ENCODE results near the gene ADIPOR2. TPM values are rescaled to one million over a fixed set of nuclear protein-coding genes. Genes with fewer than 3 reads are reported as not detected.

Gene ADIPOR2
- total RNA-seq, 1 experiment from 2014 or later: 45.3 TPM

DNA sequence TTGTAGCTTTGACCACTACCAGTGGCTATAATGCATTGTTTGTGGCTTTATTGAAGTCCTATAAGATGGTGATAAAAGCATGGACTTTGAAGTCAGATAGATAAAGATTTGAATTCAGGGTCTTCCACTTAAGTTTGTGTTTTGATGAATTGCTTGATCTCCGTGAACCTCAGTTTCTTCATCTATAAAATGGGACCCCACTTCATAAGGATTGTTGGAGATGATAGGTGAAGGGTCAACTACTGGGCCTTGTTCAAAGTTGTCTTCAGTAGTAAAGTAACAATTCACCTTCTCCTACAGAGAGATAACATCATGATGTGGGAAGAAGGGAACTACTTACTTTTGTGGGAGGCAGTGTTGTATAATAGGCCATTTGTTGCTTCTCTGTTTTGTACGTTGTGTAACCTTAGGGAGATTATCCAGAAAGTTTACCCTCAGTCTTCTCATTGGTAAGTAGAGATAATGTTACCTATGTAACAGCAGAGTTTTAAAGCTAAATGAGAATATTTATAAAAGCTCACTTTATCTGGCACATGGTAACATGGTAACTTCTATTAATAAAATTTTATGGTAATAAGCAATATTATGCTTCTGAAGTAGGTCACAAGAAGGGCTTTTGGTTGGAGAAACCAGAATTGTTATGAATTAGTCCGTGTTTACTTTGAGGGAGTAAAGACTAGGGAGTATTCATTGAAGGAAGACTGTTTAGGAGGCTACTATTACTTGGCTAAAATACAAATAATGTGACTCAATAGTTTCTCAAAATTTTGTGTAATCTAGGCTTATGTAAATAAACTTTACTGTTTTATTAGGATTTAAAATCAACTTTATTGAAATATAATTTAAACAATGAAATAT lies 15.1 kb downstream of the ADIPOR2 start:
- Histone ChIP-seq H2BK12ac (ENCODE audit: insufficient read length, low read depth, low read length) (no peak overlapping the region), H4K20me1 (ENCODE audit: control insufficient read depth, insufficient read depth, insufficient read length) (no peaks in the 10 kb centered on the region), H3K9me3 (ENCODE audit: control insufficient read depth, low read depth, low read length) (no peaks in the 10 kb centered on the region), H3K4me2 (ENCODE audit: insufficient read depth, insufficient read length, low read length) (no peak overlapping the region), H3K4ac (ENCODE audit: low read depth, low read length) (no peak overlapping the region), H4K91ac (ENCODE audit: insufficient read length, low read depth, low read length) (no peak overlapping the region), H3K27me3 (ENCODE audit: insufficient read depth, low read length) (no peaks in the 10 kb centered on the region), H2AK5ac (ENCODE audit: insufficient read length, low read length) (no peak overlapping the region), H3K9ac (ENCODE audit: extremely low read depth, insufficient read length, low read length) (no peak overlapping the region), H2BK15ac (ENCODE audit: low read depth, low read length) (no peak overlapping the region), H3K23me2 (ENCODE audit: insufficient read length, low read depth, low read length, poor library complexity, severe bottlenecking) (no peaks in the 10 kb centered on the region), H3K23ac (ENCODE audit: insufficient read length, low read depth, low read length) (no peak overlapping the region), H2AFZ (ENCODE audit: low read length) (no peak overlapping the region), H3K4me1 (ENCODE audit: insufficient read depth, low read length) (no peaks in the 10 kb centered on the region), H4K8ac (replicated peaks; ENCODE audit: insufficient read length, low read depth, low read length) (no peak overlapping the region), H2BK5ac (ENCODE audit: insufficient read length, low read length) (no peak overlapping the region), H3T11ph (ENCODE audit: low read length) (no peak overlapping the region), H2BK20ac (ENCODE audit: low read depth, low read length, poor library complexity, severe bottlenecking) (no peak overlapping the region), H3K18ac (ENCODE audit: insufficient read length, low read depth, low read length) (no peak overlapping the region), H2BK120ac (ENCODE audit: low read depth, low read length, poor library complexity, severe bottlenecking) (no peak overlapping the region), H3K79me1 (ENCODE audit: insufficient read depth, low read depth, low read length, poor library complexity, severe bottlenecking) (peaks cover 5% of the 10 kb centered on the region), H3K14ac (ENCODE audit: insufficient read depth, low read length) (no peak overlapping the region), H3K79me2 (ENCODE audit: insufficient read depth, low read length) (peaks cover 22% of the 10 kb centered on the region; the same call in 1 of the 2 replicates), H3K56ac (ENCODE audit: insufficient read length, low read depth, low read length) (no peak overlapping the region), H4K5ac (ENCODE audit: insufficient read length, low read depth, low read length) (no peak overlapping the region), H3K27ac (ENCODE audit: insufficient read length, low read depth, low read length) (no peak overlapping the region)
- Mint-ChIP-seq H3K27me3 (ENCODE audit: low read depth) (no peaks in the 10 kb centered on the region), H3K9me3 (peaks cover 0 to 5% of the 10 kb centered on the region in 2 experiments; a peak in 2 of 5 replicates), H3K36me3 (ENCODE audit: insufficient read depth in 1 of 3, low read depth in 3 of 3) (peaks cover 4 to 16% (median 9%) of the 10 kb centered on the region in 3 experiments; a peak in 6 of 7 replicates), H3K4me3 (no peak overlapping the region), H3K27ac (no peak overlapping the region), H3K4me1 (peaks cover 3 to 11% of the 10 kb centered on the region in 2 experiments; a peak in 3 of 4 replicates)
- TF ChIP-seq, protein P1, sequence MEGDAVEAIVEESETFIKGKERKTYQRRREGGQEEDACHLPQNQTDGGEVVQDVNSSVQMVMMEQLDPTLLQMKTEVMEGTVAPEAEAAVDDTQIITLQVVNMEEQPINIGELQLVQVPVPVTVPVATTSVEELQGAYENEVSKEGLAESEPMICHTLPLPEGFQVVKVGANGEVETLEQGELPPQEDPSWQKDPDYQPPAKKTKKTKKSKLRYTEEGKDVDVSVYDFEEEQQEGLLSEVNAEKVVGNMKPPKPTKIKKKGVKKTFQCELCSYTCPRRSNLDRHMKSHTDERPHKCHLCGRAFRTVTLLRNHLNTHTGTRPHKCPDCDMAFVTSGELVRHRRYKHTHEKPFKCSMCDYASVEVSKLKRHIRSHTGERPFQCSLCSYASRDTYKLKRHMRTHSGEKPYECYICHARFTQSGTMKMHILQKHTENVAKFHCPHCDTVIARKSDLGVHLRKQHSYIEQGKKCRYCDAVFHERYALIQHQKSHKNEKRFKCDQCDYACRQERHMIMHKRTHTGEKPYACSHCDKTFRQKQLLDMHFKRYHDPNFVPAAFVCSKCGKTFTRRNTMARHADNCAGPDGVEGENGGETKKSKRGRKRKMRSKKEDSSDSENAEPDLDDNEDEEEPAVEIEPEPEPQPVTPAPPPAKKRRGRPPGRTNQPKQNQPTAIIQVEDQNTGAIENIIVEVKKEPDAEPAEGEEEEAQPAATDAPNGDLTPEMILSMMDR (conservative IDR thresholded peaks at IDR 0.05): no peak
- no peak for DNase-seq
- no CpG with 5 or more reads among the region's 3 CpGs for WGBS (ENCODE audit: extremely low coverage, insufficient read length, low lambda C conversion rate)
